GM23248 (cell line): ENCODE measurements around the gene PTPRD.

ENCODE experiments used
- EZH2 ChIP-seq: fragments of 200-600 bp; sonication (generic); IDR thresholded peaks from 2 replicates; pipeline ENCODE4 v1.6.1; 2018; ENCODE audit warnings: antibody characterized with exemption, mild to moderate bottlenecking; ENCODE audit not compliant: insufficient read depth, poor library complexity, severe bottlenecking
- EZH2phosphoT487 ChIP-seq: fragments of 200-600 bp; sonication (generic); IDR thresholded peaks from 2 replicates; pipeline ENCODE4 v1.6.1; 2018; ENCODE audit warnings: antibody characterized with exemption, moderate library complexity, mild to moderate bottlenecking, low read depth; ENCODE audit not compliant: insufficient read depth

DNA sequence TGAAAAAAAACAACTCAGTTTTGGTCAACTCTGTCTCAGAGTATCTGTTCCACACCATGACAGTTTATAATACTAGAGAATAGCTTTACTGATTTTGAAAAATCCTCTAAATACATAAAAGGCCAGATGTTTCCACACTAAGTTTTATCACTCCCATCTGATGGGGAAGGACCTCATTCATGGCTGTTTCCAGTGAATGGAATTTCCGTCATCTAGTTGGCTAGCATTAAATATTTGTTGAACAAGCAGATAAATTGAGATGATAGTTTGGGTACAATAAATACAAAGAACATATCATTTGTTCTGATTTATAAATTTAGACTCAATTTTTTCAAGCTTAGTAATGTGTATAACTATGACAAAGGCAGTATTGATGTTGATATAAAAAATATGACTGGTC lies 408.5 kb downstream of the PTPRD start:
- TF ChIP-seq EZH2 = no peak
- no peak for TF ChIP-seq EZH2phosphoT487
